NCI-H1417 (cell line): ENCODE measurements around the gene SFT2D1.
"Not testable (repeated sequence)": the region's sequence is repeated elsewhere in the genome, so short reads cannot be mapped to it uniquely, and the experiment has no call there.

Experiments
- DNase-seq, 3 experiments: peaks; one replicate each; lab custom pipeline; 2025; lab: John Stamatoyannopoulos, UW

SFT2D1 gene

DNA sequence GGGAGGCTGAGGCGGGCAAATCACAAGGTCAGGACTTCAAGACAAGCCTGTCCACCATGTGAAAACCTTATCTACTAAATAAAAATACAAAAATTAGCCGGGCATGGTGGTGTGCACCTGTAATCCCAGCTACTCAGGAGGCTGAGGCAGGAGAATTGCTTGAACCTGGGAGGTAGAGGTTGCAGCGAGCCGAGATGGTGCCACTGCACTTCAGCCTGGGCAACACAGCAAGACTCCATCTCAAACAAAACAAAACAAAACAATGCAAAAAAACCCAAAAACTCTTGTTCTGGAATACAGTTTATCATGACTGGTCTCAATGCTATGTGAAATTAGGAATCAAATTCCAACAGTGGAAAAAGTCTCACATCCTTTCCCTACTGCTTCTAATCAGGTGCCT lies 20.1 kb upstream of the SFT2D1 start:
- not testable (repeated sequence) for DNase-seq

DNA sequence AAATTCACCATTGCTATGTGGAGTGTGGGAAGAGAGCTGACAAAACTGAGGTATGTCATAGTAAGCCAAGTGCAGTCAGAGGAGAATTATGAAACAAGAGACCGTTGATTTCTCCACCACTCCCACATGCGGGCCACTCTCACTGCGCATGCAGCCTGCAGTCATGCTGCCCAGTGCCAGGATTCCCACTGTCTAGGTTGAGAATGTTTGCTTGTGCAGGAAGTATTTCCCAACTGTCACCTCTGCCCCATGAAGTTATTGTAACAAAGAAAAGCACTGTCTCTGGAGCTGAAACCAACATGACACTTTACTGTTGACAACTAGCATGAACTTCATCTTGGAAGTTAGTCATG lies 18.7 kb upstream of the SFT2D1 start:
- no peak for DNase-seq

DNA sequence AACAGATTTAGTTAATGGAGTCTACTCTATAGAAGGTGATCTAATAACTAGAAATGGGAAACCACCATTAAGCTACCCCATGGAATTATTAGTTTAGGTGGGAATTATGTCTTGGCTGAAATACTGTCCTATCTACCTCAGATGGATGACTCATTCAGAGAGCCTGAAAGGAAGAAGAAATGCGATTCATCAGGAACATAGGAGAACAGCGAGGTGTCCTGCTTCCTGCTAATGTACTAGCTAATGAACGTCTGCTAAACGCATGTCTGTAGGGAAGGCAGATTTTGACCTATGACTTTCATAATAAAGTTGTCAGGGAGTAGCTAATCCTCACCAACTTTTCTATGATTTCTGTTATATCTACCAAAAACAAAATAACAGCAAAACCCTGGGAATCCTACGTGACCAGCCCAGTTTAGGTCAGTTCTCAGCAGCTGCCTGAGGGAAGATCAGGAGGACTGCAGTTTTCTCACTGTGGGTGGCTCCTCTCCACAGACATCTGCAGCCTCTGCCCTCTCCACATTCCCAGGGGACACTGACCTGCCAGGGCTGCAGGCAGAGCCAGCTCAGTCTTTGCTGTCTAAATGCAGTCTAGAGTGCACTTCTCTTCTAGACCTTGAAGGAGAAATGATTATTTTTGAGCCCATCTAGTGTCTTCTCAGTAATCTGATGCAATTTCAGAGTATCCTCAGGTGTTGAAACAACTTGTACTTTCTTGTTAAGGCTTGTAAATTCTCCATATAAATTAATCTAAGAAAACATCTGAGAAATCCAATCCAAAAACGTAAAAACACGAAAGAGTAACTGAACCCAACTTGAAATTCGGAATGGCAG lies 18.1 kb upstream of the SFT2D1 start:
- no peak for DNase-seq

DNA sequence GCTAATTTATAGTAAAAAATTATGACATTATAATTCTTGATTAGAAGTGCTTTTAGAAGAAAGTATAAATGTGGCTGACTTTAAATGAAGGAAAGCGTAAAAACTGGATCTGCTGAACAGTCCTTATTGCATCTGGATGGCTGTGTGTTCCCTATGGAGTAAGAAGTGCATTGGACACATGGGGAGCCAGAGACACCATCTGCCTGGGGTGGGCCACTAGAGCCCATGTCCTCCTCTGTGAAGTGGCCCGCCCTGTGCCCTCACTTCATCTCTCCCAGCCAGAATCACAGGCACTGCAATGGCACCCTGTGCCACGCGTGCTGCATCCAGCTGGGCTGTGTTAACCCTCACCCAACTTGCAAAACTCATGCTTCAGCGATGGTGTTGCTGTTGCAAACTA lies 13.2 kb upstream of the SFT2D1 start:
- DNase-seq: no peak

DNA sequence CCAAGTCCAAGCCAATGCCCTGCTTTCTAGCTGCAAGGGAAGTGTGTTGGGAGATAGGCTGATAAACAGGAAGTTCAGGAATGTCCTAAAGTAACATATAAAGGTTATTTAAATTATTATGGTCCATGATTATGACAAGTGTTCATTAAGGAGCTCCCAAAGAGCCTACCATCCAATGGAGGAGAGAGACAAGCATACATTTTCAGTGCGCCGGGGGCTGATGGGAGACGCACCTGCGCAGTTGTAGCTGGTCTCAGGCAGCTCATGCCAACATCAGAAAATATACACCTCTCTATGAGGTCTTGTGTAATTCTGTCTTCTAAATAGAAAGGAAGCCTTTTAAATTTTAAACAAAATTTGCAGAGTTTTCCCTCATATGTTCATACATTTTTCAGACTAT lies 12.6 kb upstream of the SFT2D1 start:
- DNase-seq: no peak

DNA sequence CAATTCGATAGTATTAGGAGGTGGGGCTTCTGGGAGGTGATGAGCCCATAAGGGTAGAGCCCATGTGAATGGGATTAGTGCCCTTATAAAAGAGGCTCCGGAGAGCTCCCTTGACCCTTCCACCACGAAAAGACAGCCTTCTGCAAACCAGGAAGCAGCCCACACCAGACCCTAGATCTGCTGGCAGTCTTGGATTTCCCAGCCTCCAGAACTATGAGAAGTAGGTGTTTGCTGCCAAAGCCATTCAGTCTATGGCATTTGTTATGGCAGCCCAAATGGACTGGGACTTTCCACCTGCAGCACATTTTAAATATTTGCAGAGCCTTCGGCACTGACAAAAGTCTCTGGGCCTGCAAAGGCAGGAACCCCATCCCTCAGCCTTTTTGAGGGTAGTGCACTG lies 11.8 kb upstream of the SFT2D1 start:
- no peak for DNase-seq

DNA sequence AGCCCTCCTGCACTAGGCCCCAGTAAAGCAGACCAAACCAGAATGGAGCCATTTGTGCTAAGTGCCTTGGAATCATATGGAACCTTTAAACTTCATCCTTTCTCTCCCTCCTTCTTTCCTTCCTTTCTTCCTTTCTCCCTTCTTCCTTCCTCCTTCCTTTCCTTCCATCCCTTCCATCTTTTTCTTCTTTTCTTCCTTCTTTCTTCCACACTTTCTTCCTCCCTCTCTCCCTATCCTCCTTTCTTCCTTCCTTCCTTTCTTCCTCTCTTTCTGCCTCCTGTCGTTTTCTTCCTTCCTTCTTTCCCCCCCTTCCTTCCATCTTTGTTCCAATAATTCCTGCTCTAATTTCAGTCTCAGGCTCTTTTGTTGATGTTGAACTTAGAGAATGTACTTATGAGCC lies 11.2 kb upstream of the SFT2D1 start:
- DNase-seq: no peak

DNA sequence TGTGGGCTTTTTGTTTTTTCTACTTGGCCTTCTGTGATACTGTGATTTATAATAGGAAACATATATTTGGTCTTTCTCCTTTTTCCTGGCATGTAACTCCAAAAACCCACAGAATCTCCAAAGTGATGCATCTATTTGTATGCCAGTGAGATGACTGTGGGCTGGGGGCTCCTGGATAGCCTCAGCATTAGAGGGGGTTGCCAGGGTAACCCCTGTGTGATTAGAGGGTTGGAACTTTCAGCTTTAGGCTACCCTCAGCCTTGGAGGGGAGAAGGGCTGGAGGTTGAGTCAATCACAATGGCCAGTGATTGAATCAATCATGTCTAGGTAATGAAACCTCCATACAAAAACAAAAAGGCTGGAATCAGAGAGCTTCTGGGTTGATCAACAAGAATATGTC lies 10.6 kb upstream of the SFT2D1 start:
- DNase-seq: no peak

DNA sequence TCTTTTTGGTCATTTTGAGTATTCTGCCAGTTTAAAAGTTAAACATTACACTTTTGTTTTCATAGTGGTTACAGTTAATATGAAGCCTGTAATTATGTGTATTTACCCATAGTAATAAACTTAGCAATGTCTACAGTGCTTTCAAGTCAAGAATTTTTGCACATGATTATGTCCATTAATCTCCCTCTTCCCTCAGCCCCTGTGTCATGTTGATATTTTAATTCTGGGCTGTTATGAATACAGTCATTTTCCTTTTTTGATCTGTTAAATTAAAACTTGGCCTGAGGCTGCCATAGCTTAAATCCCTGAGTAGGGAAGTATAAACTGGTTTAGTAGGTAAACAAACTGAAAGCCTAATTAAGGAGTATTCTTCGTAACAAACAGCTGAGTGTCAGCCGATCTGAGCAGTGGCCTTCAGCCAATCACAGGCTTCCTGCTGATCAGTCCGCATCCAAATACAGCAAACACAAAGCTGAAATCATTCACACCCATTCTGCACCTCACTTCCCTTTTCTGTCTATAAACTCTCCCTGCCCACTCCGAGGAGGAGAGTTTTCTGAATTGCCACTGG lies 9.5 kb upstream of the SFT2D1 start:
- DNase-seq: peak in 2 of 3 experiments; percentile 84 to 99

DNA sequence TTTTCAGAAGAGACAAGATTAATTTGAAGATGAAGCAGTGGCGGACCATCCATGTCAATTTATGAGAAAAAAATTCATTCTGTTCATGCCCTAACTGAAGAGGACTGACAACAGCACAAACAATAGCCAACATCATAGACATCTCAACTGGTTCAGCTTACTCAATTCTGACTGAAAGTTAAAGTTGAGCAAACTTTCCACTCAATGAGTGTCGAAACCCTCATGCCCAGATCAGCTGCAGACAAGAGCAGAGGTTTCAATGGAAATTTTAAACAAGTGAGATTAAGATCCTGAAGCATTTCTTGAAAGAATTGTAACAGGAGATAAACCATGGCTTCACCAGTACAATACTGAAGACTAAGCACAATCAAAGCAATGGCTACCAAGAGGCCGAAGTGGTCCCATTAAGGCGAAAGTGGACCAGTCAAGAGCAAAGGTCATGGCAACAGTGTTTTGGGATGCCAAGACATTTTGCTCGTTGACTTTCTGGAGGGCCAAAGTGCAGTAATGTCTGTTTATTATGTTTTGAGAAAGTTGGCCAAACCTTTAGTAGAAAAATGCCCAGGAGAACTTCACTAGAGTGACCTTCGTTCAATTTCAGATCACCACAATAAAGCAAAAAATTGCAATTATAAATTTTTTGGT lies 6.1 kb upstream of the SFT2D1 start:
- no peak for DNase-seq

DNA sequence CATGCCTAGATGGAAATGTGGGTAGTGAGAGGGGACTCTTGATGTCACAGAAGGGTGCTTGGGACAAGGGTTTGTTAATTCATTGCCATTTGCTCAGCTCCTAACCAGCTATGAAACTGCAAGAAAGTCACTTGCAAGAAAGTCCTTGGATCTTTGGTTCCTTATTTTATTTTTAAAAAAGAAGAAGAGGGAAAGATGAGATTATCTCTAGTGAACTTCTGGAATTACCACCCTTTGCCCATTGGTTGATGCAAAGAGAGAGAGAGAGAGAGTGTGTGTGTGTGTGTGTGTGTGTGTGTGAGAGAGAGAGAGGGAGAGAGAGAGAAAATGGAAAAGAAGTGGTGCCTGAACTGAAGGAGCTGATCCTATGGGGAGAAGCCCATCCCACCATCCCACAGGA lies 4.6 kb upstream of the SFT2D1 start:
- no peak for DNase-seq

DNA sequence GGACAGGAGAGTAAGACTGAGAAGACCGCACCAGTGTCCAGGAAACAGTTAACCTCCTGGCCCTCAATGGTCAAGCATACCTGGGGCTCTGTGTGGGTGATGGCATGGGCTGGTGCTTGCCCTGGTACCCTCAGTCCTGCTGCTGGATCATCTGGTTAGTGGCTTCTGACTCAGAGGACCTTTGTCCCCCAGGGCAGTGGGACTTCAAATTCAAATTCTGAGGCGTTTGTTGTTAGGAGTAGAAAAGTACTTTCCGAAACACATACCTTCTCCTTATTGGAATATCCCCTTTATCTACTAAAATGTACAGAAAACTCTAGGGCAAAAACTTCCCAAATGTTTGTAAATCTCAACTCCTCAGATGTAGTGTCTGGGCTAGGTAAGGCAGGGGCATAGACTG lies 4.1 kb upstream of the SFT2D1 start:
- DNase-seq: no peak

DNA sequence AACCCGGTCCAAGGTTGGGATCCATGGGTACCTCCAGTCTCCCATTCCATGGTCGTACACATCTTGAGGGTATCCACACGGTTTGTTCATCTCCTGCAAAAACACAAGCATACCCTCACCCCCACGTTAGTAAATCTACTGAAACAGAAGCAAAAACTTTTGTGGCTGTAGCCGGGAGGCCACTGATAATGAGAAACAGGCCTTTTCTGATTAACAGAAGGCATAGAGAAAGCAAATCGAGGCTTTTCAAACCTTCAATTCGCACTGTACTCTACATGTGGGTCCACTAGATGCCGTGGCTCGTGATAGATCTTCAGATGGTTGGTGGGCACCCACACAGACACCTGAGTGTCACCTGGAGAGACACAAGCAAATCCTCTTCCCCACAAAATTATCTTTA lies 3.3 kb upstream of the SFT2D1 start:
- DNase-seq: not testable (repeated sequence)

DNA sequence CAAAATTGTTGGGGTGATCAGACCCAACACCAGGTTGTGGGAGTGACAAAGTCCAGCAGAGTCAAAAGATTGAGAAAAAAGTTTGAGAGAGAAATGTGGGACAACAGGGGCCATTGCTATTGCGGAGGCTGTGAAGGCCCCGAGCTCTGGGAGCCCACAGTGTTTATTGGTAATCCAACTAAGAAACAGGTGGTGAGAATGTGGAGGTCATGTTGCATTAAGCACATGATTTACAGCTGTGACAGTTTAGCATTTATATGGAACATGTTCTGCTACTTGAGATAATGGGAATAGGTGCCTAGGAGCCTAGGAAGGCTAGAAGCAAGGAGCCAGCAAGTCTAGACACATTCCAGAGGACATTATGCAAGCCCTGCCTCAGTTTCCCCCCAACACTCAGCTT lies 2.6 kb upstream of the SFT2D1 start:
- not testable (repeated sequence) for DNase-seq

DNA sequence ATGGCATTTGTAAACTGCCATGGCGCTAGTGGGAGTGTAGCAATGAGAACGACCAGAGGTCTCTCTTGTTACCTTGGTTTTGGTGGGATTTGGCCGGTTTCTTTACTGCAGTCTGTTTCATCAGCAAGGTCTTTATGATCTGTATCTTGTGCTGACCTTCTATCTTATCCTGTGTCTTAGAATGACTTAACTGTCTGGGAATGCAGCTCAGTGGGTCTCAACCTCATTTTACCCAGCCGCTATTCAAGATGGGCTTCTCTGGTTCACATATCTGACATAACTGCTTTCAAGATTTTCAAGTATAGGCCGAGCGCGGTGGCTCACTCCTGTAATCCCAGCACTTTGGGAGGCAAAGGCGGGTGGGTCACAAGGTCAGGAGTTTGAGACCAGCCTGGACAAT lies 1.9 kb upstream of the SFT2D1 start:
- DNase-seq: no peak

DNA sequence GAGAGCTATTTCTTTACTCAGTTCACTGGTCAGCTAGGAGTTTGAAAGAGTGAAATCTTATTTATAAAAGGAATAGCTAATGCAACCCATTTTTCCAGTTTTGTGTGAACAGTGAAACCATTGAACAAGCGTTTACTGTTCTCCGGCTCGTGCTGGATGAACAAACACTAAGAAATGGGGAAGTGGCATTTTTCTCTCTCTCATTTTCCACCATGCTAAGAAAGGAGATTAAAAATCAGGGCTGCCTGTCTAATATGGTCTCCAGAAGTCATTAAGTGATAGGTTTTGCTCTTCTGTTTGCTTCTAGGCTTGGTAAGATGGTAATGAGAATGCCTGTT lies 774 bp upstream of the SFT2D1 start:
- DNase-seq: peak in 1 of 3 experiments; percentile 42

DNA sequence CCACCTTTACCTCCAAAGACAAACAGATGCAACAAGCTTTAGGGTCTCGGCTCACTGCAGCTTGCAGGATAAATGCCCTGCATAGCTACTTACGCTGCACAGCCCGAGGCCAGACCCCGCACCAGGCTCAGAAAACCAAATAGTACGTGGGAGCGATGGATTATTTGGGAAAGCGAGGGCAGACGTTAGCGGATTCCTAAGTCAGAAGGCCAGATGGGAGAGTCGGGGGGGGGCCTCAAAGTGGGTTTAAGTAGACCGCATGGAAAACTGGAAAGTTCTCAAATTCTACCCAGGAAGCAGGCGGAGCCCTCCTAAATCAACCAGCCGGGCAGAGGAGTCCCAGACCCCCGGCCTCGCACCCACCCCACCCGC lies 382 bp downstream of the SFT2D1 start:
- DNase-seq: peak in 1 of 3 experiments; percentile 54

DNA sequence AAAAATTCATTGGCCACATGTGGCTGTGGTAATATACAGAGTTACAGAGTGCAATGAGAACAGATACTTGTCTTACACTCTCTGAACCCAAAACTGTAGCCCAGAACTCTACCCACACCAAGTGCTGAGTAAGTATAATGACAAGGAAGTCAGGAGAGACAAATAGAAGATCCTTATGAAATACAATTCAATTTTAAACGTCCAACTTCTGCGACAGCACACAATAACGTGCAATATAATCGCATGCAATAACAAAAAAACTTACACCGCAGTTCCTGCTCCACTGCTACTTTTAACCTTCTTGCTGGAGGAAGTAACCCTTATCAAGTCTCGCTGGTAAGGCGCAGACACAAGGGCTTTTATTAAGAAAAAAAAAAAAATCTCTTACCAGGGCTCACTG lies 881 bp downstream of the SFT2D1 start:
- DNase-seq: no peak

DNA sequence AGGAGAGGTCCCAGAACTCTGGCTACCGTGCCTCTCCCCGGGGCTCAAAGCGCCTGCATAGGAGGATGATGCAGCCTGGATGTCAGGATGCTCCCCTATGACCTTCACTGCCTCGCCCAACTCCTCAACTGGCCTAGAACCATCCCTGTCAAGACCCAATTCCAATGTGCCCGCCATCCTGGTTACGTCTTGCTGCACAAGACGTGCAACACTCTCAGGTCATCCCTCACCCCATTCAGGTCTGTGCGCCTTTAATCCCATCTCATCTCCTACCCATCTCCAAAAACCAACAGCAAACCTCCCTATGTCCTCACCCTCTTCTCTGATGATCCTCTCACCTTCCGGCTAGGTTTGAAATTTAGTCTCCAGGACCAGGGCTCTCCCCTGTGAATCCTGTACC lies 3.5 kb downstream of the SFT2D1 start:
- DNase-seq: no peak

DNA sequence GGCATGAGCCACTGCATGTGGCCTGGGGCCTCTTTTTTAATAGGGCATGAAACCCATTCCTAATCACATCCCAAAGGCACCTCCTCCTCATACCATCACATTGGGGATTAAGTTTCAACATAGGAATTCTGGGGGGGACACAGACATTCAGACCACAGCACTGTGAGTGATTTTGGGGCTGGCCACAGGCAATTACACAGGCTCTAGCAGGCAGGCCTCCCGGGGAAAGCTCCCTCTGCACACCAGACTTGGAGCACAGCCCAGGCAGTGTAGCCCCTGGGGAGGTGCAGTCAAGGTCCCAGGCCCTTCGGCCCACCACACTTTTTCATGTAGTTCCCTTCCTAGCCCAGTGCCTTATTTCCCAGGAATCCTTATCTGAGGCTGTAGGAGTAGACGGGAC lies 5.5 kb downstream of the SFT2D1 start:
- DNase-seq: no peak

DNA sequence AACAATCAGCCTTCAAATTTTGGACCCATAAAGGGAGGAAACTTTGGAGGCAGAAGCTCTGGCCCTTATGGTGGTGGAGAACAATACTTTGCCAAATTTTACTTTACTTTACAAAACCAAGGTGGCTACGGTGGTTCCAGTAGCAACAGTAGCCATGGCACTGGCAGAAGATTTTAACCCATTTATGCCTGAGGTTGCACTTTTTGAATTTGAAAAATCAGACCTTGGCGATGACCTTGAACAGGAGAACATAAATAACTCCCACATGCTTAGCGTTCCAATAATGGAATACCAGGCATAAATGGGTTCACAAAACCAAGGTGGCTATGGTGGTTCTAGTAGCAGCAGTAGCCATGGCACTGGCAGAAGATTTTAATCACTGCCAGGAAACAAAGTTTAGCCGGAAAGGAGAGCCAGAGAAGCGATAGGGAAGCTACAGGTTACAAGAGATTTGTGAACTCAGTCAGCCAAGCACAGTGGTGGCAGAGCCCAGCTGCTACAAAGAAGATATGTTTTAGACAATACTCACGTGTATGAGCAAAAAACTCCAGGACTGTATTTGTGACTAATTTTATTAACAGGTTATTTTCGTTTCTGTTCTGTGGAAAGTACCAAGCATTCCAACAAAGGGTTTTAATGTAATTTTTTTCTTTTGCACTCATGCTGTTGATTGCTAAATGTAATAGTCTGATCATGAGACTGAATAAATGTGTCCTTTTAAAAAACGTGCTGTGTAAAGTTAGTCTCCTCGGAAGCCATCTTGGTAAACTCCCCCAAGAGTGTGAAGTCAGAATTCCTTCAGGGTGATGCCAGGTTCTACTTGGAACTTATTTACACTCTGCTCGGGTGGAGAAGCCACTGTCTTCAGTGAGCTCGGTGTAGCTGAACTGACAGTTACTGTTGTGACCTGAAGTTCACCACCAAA lies 6.7 kb downstream of the SFT2D1 start:
- DNase-seq: no peak

DNA sequence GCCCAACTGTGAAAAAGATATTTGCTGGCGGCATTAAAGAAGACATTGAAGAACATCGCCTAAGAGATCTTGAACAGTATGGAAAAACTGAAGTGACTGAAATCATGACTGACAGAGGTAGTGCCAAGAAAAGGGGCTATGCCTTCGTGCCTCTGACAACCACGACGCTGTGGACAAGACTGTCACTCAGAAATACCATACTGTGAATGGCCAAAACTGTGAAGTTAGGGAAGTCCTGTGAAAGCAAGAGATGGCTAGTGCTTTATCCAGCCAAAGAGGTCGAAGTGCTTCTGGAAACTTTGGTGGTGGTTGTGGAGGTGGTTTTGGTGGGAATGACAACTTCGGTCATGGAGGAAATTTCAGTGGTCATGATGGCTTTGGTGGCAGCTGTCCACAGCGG lies 7.5 kb downstream of the SFT2D1 start:
- no peak for DNase-seq
